ENCODE data around the gene MRNIP.

DNA sequence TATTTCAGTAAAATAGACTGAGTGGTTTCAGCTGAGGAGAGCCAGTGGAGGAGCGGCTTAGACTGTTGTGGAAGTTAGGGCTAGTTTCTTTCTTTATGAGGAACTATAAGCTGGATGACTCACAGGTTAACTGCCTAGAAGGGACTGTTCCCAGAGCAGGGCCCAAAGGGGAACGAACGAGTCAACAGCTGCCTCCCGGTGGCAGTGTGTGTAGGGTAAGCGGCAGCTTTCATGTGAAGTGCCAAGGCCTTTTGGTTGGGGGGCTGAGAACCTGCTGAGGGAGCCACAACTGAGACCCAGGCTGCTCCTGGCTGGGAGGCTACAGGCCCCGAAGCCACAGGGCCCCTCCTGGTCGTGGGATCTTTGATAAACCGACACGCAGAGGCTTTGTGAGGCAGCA is 30.9 kb downstream of the MRNIP start:
- TF ChIP-seq, protein P1, sequence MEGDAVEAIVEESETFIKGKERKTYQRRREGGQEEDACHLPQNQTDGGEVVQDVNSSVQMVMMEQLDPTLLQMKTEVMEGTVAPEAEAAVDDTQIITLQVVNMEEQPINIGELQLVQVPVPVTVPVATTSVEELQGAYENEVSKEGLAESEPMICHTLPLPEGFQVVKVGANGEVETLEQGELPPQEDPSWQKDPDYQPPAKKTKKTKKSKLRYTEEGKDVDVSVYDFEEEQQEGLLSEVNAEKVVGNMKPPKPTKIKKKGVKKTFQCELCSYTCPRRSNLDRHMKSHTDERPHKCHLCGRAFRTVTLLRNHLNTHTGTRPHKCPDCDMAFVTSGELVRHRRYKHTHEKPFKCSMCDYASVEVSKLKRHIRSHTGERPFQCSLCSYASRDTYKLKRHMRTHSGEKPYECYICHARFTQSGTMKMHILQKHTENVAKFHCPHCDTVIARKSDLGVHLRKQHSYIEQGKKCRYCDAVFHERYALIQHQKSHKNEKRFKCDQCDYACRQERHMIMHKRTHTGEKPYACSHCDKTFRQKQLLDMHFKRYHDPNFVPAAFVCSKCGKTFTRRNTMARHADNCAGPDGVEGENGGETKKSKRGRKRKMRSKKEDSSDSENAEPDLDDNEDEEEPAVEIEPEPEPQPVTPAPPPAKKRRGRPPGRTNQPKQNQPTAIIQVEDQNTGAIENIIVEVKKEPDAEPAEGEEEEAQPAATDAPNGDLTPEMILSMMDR (IDR thresholded peaks at IDR 0.05), result no peak
- no peak for TF ChIP-seq EP300 (IDR thresholded peaks at IDR 0.05)
- peak in 1 of 3 donors; percentile 43 for TF ChIP-seq POLR2AphosphoS5 (IDR thresholded peaks at IDR 0.05)
- TF ChIP-seq POLR2A (IDR thresholded peaks at IDR 0.05), result no peak
